NCI-H82 treated with DMSO at 0.1 percent for 48 hours (cell line): ENCODE results near the gene CACNA1E.

Experiments
- DNase-seq: peaks from one replicate; lab custom pipeline; 2025; ENCODE audit not compliant: unreplicated experiment; lab: John Stamatoyannopoulos, UW

Gene CACNA1E

DNA sequence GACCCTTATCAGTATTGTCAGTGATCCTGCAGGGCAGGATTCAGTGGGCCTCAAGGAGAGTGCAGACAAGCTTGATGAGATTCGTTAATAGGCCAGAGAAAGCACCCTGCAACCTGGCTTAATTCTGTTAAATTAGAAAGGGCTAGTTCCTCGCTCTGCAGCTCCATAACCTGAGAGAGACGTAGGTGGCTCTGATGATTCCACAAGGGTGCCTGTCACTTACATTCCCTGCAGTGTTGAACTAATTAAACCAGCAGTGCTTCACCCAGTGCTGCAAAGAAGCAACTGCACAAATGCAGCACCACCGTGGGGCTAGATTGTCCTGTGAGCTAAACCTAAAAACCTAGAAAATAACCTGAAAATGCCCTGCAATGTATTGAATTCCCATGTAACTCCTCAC is 270.8 kb downstream of the CACNA1E start:
- DNase-seq: no peak

DNA sequence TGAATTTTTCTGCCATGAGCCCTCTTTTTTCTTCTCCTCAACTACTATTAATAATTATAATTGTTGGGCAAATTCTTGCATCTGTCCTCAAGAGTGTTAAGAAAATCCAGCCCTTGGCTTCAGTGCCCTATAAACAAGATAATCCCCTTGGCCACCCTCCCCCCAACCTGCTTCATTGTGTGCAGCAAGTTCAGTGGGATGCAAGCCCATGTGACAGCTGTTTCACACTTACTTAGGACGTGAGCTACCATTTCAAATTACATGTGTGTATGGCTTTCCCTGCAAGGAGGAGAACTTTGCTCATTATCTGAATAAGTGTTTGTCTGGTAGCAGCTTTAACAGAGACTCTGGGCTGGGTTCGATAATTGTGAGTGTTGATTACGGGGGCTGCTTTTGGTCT is 276.2 kb downstream of the CACNA1E start:
- DNase-seq: peak; percentile 89

- DNase-seq: no peak
Measured at GRCh38 chr1:181763736-181764135, 280.4 kb downstream of the CACNA1E start.

DNA sequence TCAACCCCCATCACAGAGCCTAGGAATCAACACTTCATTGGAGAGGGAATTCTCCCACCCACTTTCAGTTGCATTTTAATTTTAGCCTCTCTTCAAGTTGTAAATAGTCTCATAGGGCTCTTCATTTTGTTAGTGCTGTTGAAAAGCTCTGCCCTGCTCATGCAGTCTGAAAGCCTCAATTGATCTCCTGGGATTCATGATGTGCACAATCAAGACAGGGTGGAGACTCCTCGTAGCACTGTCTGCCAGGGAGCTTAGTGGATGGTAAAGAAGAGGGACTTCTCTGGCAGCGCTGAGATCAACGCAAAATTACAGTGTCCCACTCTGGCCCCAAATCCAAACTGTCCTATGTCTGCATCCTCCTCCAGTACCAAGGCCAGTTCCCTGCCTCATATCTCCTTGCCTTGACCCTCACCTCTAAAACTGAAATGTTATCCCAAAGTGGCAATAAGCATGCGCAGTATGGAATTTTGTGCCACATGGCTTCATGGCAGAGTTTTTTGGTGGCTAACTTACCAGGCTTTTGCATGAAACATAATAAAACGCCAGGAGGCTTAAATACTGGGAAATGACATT is 282.2 kb downstream of the CACNA1E start:
- DNase-seq: no peak

DNA sequence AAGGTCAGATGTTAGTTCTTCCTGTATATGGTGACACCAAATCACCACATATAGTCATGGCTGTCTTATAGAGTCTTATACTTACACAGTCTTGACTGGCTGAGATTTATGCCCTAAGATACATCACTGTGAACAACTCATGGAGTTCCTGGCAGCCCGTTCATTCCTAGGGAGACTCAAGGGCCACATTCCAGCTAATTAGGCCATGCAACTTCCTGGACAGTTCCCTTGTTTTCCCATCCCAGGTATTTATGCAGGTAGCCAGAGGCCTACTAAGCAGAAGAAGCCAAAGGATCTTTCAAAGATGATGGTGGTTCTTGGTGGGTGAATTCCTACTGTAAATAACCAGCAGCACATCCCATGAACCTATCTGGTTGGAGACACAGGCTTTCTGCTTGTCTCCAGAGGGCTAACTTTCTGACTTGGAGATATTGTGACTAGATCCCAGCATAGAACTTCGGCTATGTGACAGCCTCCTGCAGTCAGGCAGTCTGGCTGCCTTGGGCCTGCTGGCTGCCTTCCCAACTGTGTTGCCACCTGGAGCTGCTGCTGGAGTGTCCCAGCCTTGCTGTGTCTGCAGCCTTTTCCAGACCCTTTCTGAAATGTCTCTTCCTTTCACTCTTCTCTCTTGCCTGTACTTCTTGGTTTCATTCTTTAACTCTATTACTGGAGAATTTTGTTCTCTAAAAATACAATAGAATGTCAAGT is 283.8 kb downstream of the CACNA1E start:
- no peak for DNase-seq

- DNase-seq: no peak
Measured at GRCh38 chr1:181768211-181768929, 285.1 kb downstream of the CACNA1E start.

DNA sequence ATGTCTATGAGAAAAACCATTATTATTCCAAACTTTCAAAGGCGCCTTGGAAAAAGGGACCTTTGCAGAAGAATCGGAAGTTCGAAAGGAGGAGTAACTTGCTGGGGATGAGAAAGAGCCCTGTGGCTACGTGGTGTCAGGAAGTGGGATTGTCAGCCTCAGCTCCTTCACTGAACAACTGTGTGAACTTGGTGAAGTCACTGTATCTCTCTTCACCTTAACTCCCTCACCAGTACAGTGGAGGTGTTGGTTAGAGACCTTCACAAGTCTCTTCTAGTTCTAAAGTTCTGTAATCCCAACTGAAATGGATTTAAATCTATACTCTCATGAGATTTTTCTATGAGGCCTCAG is 285.6 kb downstream of the CACNA1E start:
- no peak for DNase-seq

- no peak for DNase-seq
Measured at GRCh38 chr1:181769846-181770245, 286.5 kb downstream of the CACNA1E start.

GRCh38 chr1:181772714-181773113 is 289.4 kb downstream of the CACNA1E start:
- DNase-seq: no peak

DNA sequence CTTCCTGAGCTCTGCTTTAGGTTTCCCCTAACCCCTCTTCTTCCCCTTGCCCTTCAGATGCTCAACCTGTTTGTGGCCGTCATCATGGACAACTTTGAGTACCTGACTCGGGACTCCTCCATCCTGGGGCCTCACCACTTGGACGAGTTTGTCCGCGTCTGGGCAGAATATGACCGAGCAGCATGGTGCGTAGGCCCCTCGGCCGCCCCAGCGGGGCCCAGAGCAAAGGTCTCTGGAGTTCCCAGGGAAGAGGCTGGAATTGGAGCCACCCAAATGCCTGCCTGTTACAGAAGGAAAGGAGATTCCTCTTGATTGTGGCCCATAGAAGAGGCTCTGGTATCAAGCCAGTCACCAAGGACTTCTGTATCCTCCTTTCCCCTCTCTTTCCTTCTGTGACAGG is 292.7 kb downstream of the CACNA1E start:
- DNase-seq: no peak

GRCh38 chr1:181777286-181777685 is 294.0 kb downstream of the CACNA1E start:
- DNase-seq: no peak

GRCh38 chr1:181777812-181778211 is 294.5 kb downstream of the CACNA1E start:
- DNase-seq: no peak

DNA sequence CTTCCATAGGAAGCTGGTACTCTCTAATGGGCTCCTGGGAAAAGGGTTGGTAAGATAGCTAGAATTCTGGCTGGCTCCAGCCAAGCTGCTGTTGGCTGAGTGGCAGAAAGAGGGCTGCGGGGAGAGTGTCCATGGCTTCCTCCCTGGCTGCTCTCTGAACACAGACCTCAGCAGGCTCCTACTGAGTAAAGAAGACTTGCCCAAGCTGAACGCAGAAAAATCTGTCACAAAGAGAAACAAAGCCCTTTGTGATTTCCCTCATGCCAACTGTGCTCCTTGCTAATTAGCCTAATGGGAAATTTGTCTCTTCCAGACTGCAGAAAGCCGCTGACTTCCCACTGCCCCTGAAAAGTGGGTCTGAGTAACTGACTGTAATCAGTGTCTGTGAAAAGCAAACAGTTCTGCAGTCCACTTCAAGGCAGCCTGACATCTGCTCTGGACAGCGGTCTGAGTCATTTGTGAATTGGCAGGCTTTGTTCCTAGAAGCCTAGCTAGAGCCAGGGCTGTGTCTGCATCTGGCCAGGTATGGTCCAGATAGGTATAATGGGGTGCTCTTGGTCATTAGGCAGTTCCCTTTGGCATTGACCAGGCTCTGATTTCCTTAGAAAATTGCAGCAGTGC is 295.4 kb downstream of the CACNA1E start:
- DNase-seq: no peak

DNA sequence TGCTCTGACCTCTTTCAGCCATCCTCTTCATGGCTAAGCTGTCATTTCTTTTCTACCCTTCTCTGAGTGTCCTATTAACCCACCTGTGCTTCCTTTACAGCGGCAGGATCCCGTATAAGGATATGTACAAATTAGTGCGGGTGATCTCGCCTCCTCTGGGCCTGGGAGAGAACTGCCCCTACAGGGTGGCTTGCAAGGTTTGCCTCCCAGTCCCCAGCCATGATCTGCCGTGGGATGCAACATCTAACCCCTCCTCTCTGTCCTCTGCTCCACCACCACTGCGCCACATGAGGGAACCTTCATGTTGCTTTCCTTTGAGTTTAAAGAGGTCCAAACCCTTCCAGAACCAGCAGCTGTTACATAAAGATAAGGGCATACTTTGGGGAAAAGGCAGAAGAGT is 296.0 kb downstream of the CACNA1E start:
- no peak for DNase-seq

- DNase-seq: no peak
Measured at GRCh38 chr1:181783208-181783607, 299.9 kb downstream of the CACNA1E start.

GRCh38 chr1:181784039-181784683 is 300.8 kb downstream of the CACNA1E start:
- no peak for DNase-seq

DNA sequence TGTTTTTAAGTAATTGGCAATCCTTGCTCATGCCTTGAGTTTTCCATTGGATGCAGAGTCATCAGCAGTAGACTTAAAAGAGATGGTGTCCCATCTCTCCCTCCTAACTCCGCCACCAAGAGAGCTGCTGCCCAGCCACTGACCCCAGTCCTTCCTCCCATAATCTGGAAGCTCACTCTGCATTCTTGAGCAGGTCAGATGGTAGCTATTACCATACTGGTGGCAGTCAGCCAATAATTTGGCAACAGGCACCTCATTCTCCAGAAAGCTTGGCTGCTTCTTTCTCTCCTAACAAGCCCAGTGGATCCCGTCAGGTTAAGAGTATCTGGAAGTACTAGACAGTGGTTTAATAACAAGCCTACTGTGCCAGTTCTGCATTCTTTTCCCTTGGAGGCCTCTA is 306.1 kb downstream of the CACNA1E start:
- no peak for DNase-seq

GRCh38 chr1:181791721-181792120 is 308.4 kb downstream of the CACNA1E start:
- DNase-seq: no peak

DNA sequence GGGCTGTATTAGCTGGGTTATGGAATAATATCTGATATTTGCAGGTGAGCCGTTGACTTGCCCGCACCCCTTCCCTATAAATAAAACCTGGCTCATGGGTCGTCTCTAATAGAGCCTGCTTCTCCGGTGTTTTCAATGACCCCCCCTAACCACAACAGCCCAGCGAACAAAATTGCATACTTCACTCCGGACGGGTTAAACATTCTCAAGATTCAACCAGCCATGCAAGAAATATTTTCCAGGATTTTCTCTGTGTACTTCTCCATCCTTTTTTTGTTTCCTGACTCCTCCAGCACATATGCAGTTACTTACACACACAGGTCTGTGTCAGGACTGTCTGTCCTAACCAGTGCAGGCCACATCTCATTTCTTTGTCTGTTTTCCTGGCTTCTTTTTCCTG is 310.5 kb downstream of the CACNA1E start:
- no peak for DNase-seq

DNA sequence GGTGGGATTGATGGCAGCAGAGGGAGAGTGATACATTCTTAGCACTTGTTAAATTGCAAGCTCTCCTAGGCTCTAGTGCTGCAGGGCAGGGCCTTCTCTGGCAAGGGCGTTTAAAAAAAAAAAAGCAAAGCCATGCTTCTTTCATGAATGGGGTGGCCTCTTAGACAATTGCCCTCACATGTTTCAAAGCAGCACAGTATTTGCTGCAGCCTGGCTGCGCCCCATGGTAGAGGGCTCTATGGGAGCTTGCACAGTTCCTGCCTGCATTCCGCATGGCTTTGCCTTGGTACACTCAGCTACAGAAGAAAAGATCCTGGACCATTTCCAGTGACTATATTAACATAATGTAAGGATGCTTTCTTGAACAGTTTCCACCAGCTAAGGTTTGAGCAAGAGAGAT is 311.0 kb downstream of the CACNA1E start:
- DNase-seq: no peak

DNA sequence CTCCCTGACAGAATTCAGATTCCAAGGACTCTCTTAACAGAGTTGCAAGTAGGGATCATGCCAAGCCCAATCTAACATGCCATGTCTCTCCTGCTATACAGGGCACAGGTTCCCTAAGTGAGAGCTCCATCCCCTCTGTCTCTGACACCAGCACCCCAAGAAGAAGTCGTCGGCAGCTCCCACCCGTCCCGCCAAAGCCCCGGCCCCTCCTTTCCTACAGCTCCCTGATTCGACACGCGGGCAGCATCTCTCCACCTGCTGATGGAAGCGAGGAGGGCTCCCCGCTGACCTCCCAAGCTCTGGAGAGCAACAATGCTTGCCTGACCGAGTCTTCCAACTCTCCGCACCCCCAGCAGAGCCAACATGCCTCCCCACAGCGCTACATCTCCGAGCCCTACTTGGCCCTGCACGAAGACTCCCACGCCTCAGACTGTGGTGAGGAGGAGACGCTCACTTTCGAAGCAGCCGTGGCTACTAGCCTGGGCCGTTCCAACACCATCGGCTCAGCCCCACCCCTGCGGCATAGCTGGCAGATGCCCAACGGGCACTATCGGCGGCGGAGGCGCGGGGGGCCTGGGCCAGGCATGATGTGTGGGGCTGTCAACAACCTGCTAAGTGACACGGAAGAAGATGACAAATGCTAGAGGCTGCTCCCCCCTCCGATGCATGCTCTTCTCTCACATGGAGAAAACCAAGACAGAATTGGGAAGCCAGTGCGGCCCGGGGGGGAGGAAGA is 315.0 kb downstream of the CACNA1E start:
- no peak for DNase-seq
